ENCODE data around the gene ABCD3.
"Not testable (repeated sequence)": the region's sequence is repeated elsewhere in the genome, so short reads cannot be mapped to it uniquely, and the experiment has no call there.

The ABCD3 gene

GRCh38 chr1:94416901-94417727 is 1.1 kb upstream of the ABCD3 start:
- H3K4me3 ChIP-seq (replicated peaks; ENCODE audit: low read depth, low read length), result peak overlapping the region; percentile 68
- DNase-seq (ENCODE audit: low read depth), result peak; percentile 90
- no peak for TF ChIP-seq CTCF (IDR thresholded peaks at IDR 0.05; ENCODE audit: low read length, missing control alignments)

GRCh38 chr1:94417728-94417977 is 536 bp upstream of the ABCD3 start:
- TF ChIP-seq CTCF (IDR thresholded peaks at IDR 0.05; ENCODE audit: low read length, missing control alignments), result no peak
- DNase-seq (ENCODE audit: low read depth), result no peak
- H3K4me3 ChIP-seq (replicated peaks; ENCODE audit: low read depth, low read length), result peak overlapping the region; percentile 68

- peak overlapping the region; percentile 87 for H3K4me3 ChIP-seq (replicated peaks; ENCODE audit: low read depth, low read length)
- TF ChIP-seq CTCF (IDR thresholded peaks at IDR 0.05; ENCODE audit: low read length, missing control alignments), result no peak
- peak; percentile 40 for DNase-seq (ENCODE audit: low read depth)
These were observed 771 bp downstream of the ABCD3 start for GRCh38 chr1:94418664-94419655.

DNA sequence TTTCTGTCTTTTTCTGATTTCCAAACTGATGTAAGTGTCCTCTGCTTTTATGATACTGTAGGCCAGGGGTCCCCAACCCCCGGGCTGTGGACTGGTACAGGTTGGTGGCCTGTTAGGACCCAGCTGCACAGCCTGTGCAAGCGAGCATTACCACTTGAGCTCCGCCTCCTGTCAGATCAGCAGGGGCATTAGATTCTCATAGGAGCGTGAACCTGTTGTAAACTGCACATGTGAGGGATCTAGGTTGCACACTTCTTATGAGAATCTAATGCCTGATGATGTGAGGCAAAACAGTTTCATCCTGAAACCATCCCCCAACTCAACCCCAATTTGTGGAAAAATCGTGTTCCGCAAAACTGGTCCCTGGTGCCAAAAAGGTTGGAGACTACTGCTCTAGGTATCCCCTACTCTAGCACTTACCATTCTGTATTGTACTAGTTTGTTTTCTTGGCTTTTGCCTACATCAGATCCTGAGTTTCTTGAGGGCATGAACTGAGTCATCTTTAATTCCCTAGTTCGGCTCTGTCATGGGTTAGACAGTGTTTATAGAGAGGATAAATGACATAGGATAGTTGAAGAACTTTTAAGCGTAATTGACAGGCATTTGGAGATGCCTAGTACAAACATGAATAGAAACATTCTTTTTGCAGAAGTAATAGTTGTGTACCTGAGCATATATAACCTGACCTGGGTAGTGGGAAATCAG is 4.1 kb downstream of the ABCD3 start:
- no peak overlapping the region for H3K4me3 ChIP-seq (replicated peaks; ENCODE audit: low read depth, low read length)
- DNase-seq (ENCODE audit: low read depth), result no peak

DNA sequence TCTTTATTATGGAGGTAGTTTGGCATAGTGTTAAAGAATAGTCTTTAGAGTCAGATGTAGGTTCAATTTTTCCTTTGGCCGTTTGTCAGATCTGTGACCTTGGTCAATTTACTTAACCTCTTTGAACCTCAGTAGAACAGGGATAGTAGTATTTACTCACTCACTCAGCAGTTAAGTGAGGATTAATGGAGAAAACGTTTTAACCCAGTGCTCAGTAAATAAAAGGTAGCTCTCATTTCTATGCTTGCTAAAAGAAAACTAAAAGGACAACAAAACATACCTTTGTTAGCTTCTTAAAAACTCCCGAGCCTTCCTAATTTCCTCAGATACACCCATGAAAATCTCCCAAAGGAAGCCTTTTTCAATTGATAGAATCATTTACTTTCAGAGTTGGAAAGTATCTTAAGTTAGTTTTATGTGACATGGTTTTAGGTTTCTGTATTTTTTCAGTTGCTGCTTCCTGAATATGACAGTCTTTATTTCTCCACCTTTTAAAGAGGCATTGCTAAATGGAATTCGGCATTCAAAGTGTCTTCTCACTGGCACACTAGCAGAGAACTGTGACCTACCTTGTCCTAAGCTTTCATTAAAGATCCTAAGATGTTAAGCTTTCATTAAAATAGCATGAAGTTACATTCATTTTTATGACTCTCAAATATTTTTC is 7.8 kb downstream of the ABCD3 start:
- no peak for DNase-seq (ENCODE audit: low read depth)
- H3K4me3 ChIP-seq (replicated peaks; ENCODE audit: low read depth, low read length), result no peak overlapping the region
- no peak for TF ChIP-seq CTCF (IDR thresholded peaks at IDR 0.05; ENCODE audit: low read length, missing control alignments)

More for the DNA sequence above, 4.1 kb downstream of the ABCD3 start:
- TF ChIP-seq CTCF (IDR thresholded peaks at IDR 0.05; ENCODE audit: low read length, missing control alignments), result no peak

GRCh38 chr1:94426485-94426870 is 8.3 kb downstream of the ABCD3 start:
- DNase-seq (ENCODE audit: low read depth); H3K4me3 ChIP-seq (replicated peaks; ENCODE audit: low read depth, low read length): not testable (repeated sequence)
